SKM-1 (cell line): ENCODE data around the gene PGLYRP1.

ENCODE experiments used
- DNase-seq: peaks from one replicate; lab custom pipeline; 2025; ENCODE audit not compliant: unreplicated experiment; lab: John Stamatoyannopoulos, UW

The PGLYRP1 gene

DNA sequence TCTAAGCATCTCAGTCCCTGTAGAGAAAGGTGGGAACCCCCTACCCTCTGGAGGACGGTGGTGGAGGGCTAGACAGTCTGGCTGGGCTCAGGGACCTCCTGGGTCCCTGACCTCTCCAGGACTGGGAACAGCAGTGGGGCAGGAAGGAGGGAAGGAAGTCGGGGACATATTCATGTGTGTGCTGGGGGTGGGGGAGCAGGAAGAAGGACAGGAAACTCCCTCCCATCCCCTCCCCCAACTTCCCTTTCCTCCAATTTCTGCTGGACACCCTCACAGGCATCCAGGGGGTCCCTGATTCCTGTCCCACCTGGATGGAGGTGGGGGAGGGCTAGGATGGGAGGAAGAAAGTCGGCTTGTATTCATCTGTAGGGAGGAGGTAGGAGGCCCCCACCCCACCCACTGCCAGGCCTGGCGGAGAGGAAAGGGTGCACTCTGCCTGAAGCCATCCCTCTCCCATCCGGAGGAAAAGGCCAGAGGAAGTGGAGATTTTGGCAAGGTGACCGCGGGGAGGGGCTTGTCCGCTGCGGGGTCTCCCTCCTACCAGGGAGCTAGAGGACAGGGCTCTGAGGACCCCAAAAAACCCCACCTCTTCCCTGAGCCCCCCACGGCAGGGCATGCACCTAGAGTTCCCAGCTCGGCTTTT is 51.5 kb downstream of the PGLYRP1 start:
- no peak for DNase-seq

DNA sequence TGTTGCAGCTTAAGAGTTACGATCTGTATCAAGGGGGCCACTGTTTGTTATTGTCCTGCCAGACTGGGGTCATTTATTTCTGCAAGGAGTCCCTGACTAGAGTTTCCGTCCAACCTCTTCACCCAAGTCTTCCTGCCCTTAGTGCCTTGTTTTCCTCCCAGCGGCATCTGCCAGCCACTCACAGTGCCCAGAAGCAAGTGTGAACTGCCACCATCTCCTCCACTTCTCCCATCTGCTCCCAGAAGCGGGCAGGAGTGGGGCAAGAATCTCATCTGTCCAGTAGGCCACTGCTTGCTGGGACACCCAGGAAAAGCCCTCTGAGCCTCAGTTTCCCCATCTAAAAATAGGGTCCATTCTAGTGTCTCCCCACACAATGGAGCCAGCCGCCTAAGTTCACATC is 53.2 kb downstream of the PGLYRP1 start:
- DNase-seq: no peak
